KOPT-K1 (cell line): ENCODE results near the gene SLC26A8.

Experiments
- H3K27ac ChIP-seq: fragments of 200-600 bp; sonication (generic); 2 replicates; pipeline ENCODE4 v1.5.1; 2016; ENCODE audit warnings: antibody characterized with exemption, mild to moderate bottlenecking, low read depth, low read length; ENCODE audit not compliant: poor library complexity, severe bottlenecking
- H3K36me3 ChIP-seq: fragments of 200-600 bp; sonication (generic); 2 replicates; pipeline ENCODE4 v1.5.1; 2017; ENCODE audit warnings: antibody characterized with exemption, mild to moderate bottlenecking, low read length, moderate library complexity; ENCODE audit not compliant: insufficient read depth
- H3K9me3 ChIP-seq: fragments of 200-600 bp; sonication (generic); 2 replicates; pipeline ENCODE4 v1.5.1; 2017; ENCODE audit warnings: antibody characterized with exemption, low read length, mild to moderate bottlenecking; ENCODE audit not compliant: insufficient read depth, poor library complexity, severe bottlenecking

Gene SLC26A8

GRCh38 chr6:36063318-36064060 lies 39.0 kb upstream of the SLC26A8 start:
- Histone ChIP-seq H3K27ac (no peak overlapping the region), H3K36me3 (peaks cover 67% of the 10 kb centered on the region), H3K9me3 (no peaks in the 10 kb centered on the region)

- Histone ChIP-seq H3K9me3 (no peaks in the 10 kb centered on the region), H3K27ac (no peak overlapping the region), H3K36me3 (peaks cover 68% of the 10 kb centered on the region)
These were observed 37.8 kb upstream of the SLC26A8 start for GRCh38 chr6:36062247-36062646.

GRCh38 chr6:36061236-36061635 lies 36.8 kb upstream of the SLC26A8 start:
- Histone ChIP-seq H3K36me3 (peaks cover 76% of the 10 kb centered on the region), H3K27ac (no peak overlapping the region), H3K9me3 (no peaks in the 10 kb centered on the region)

DNA sequence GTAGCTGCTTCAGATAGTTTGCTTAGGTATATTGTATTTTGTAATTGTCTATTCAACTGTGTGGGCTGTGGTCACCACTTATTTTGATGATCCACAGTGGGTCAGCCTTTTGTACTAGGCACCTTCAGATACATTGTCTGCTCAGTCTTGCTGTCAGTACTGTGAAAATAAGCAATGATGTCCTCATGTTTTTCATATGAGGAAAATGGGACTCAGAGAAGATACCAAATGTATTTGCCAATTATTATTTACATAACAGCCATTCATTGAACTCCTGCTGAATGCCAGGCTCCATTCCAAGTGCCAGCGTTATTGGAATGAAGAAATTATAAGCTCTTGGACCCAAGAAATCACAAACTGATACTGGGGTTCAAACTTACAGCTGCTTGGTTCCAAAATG lies 31.7 kb upstream of the SLC26A8 start:
- H3K36me3 ChIP-seq: peaks cover 70% of the 10 kb centered on the region
- H3K27ac ChIP-seq: no peak overlapping the region
- H3K9me3 ChIP-seq: no peaks in the 10 kb centered on the region

DNA sequence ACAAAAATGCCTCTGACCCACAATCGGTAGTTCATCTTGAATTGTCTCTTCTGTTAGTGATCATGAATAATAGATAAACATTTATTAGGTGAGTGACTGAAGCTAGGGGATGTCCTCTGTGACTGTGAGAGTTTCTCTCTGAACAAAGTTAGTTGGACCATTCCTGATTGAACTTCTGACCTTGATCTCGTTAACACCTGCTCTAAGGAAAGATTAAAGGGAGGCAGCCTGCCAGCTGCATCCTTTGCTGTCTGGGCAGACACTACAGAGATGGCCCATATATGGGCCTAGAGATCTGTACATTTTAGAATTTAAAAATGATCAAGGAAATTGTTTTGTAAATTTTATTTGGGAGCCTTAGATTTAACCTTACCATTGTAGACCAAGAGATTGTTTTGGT lies 30.5 kb upstream of the SLC26A8 start:
- no peaks in the 10 kb centered on the region for H3K9me3 ChIP-seq
- peak overlapping the region; percentile 13 for H3K27ac ChIP-seq
- H3K36me3 ChIP-seq: peaks cover 58% of the 10 kb centered on the region

GRCh38 chr6:36054415-36054814 lies 30.0 kb upstream of the SLC26A8 start:
- H3K36me3 ChIP-seq: peaks cover 53% of the 10 kb centered on the region
- H3K27ac ChIP-seq: peak overlapping the region; percentile 13
- H3K9me3 ChIP-seq: no peaks in the 10 kb centered on the region

DNA sequence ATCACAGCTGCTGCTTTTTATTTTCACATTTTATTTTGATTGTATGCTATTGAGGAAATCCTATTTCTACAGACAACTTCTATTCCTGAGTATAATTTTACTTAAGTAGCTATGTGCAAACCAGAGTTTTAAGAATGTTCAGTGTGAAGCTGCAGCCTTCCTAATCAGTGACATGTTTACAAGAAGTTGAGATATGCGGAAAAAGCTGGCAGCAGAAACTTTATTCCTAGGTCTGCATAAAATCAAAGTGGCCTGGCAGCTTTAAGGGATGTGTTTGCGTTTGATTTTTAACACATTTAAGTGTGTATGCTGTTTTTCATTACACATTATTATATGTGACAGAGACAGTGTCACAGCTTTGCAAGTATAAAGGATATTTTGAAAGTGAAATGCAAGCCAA lies 29.4 kb upstream of the SLC26A8 start:
- Histone ChIP-seq H3K9me3 (no peaks in the 10 kb centered on the region), H3K27ac (no peak overlapping the region), H3K36me3 (peaks cover 49% of the 10 kb centered on the region)

DNA sequence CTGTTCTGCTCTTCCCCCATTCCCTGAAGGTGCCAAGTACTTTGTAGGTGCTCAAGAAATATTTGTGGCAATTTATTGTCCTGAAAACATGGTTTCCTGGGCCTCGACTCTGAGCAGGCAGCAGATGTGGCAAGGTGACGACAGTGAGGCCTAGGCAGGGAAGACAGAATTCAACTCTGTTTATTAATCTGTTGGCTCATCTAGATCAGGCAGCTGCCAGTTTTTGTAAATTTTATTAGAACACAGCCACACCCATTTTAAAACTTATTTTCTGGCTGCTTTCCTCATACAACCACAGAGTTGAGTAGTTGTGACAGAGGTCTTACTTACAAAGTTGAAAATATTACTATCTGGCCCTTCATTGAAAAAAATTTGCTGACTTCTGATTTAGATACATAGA lies 27.7 kb upstream of the SLC26A8 start:
- Histone ChIP-seq H3K9me3 (no peaks in the 10 kb centered on the region), H3K27ac (no peak overlapping the region), H3K36me3 (peaks cover 45% of the 10 kb centered on the region)

DNA sequence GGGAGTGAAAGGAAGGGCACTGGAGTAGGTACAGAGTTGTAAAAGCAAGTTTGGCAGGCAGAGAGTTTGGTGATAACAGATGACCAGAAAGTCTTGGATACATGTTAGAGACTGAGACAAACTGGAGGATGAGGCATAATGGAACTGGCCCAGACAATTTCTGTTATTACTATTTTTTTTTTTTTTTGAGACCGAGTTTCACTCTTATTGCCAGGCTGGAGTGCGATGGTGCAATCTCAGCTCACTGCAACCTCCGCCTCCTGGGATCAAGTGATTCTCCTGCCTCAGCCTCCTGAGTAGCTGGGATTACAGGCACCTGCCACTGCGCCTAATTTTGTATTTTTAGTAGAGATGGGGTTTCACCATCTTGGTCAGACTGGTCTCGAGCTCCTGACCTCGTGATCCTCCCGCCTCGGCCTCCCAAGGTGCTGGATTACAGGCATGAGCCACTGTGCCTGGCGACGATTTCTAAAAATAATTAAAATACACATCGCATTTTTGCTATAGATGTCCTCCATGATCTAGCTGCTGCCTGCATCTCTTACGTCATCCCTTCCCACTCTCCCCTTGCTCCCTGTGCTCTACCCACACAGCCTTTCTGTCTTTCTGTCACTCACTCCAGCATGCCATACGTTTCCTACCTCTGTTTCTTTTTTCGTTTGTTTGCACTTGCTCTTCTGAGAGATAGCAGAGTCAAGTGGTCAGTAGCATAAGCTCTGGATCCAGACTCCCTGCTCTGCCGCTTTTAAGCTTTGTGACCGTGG lies 26.7 kb upstream of the SLC26A8 start:
- H3K27ac ChIP-seq: no peak overlapping the region
- H3K9me3 ChIP-seq: no peaks in the 10 kb centered on the region
- peaks cover 37% of the 10 kb centered on the region for H3K36me3 ChIP-seq

DNA sequence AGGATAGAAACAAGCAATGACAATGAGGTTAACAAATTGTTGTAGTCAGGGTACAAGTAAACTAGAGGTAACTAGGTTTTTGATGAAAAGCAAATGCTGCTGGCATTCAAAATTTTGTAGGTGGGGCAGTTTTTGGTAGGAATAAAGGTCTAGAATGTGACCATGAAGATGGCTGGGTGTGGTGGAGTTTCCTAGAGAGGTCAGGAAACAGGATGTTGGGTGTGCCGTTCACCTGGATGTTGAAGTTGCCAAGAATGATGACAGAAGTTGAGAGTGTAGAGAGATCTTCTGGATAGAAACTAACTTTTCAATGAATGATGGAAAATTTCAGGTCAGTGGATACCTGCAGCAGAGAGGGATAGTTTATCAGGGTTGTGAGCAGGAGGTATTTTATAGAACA lies 25.9 kb upstream of the SLC26A8 start:
- Histone ChIP-seq H3K27ac (no peak overlapping the region), H3K9me3 (no peaks in the 10 kb centered on the region), H3K36me3 (peaks cover 30% of the 10 kb centered on the region)

DNA sequence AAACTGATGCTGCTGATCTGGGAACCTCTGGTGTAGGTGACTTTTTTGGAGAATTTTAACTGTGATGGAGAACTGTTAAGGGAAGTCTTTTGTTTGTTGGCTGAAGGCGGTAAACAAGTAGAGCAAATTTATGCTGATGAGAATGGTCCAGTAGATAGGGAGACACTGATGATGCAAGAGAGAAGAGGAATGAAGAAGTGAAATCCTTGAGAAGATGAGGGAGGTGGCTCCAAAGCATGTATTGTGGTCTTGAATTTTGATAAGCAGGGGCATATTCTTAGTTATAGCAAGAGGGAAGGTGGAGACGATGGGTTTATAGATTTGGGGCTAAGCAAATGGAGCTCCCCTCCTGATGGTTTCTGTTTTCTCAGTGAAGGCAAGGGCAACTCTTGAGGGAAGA lies 25.1 kb upstream of the SLC26A8 start:
- Histone ChIP-seq H3K36me3 (peaks cover 23% of the 10 kb centered on the region), H3K27ac (no peak overlapping the region), H3K9me3 (no peaks in the 10 kb centered on the region)

DNA sequence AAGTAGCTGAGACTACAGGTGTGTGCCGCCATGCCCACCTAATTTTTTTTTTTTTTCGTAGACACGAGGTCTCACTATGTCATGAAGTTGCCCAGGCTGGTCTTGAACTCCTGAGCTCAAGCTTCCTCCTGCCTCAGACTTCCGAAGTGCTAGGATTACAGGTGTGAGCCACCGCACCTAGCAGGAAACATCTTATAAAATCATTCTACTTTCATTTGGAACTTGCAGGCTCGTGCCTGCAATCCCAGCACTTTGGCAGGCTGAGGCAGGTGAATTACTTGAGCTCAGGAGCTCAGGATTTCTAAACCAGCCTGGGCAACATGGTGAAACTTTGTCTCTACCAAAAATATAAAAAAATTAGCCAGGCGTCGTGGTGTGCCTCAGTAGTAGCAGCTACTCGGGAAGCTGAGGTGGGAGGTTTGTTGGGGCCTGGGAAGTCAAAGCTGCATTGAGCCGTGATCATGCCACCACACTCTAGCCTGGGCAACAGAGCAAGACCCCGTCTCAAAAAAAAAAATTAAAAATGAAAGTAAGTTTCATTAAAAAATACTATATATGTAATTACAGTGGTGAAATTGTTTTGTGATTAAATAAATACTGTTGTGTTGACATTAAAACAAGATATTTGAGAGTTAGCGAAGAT lies 18.3 kb upstream of the SLC26A8 start:
- Histone ChIP-seq H3K27ac (no peak overlapping the region), H3K9me3 (no peaks in the 10 kb centered on the region), H3K36me3 (no peaks in the 10 kb centered on the region; the same call in none of the 2 replicates)

DNA sequence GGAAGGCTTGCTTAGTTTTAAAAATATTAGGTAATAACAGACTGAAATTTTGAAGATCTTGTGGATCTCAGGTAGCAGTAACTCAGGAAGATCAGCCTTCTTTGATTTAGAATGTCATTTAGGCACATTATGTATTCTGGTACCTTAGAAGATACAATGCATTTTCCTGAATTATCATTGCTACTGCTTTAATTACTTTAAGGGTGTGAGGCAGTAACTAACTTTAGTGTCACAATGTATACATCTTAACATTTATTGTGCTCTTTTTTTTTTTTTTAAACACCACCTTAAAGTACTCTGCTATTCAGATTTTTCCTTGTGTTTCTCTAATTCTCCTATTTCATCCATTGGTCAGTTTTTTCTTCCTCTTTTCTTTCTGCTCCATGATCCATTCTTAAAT lies 16.5 kb upstream of the SLC26A8 start:
- no peaks in the 10 kb centered on the region; the same call in none of the 2 replicates for H3K36me3 ChIP-seq
- no peak overlapping the region for H3K27ac ChIP-seq
- H3K9me3 ChIP-seq: no peaks in the 10 kb centered on the region

GRCh38 chr6:36039112-36039511 lies 14.7 kb upstream of the SLC26A8 start:
- Histone ChIP-seq H3K27ac (no peak overlapping the region), H3K36me3 (no peaks in the 10 kb centered on the region; the same call in none of the 2 replicates), H3K9me3 (no peaks in the 10 kb centered on the region)

DNA sequence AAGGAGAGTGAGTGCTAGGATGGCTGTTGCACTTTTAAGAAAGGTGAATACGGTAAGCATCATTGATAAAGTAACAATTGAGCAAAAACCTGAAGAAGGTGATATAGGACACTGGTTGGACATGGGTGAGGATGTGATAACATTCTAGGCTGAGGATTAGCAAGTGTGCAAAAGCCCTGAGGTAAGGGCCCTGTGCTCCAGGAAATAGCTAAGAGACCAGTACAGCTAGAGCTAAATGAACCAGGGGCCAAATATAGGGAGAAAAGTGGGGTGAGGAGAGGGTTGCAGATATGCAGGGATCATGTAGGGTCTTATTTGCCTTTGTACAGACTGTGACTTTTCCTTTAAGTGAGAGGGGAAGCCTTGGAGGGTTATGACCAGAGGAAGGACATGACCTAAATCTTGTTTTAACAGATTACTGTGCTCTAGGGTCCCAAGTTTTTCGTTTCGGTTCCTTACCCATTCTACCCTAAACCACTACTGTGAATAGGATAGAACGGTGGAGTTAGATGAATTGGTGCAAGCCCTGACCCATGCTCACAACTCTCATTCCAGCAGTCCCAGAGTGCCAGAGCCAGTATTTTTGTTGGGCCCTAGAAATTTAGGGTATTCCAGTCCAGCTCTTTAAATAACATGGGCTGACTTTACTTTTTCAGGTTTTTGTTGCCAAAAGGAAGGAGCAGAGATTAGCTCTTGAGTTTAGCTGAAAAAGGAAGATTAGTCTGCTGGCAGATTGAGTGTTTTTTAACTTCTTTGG lies 13.9 kb upstream of the SLC26A8 start:
- H3K27ac ChIP-seq: no peak overlapping the region
- H3K36me3 ChIP-seq: no peaks in the 10 kb centered on the region; the same call in 1 of the 2 replicates
- no peaks in the 10 kb centered on the region for H3K9me3 ChIP-seq
